Hepatocyte (in vitro differentiated cells): ENCODE data around the gene FMNL1. TPM values are rescaled to one million over a fixed set of nuclear protein-coding genes. Genes with fewer than 3 reads are reported as not detected.
A peak's percentile ranks its signal among the peaks of the same experiment; 100 is the strongest.

ENCODE experiments used
- DNase-seq: peaks from one replicate; pipeline ENCODE4 v3.0.0-alpha.2; 2016; ENCODE audit warnings: low spot score
- H2AFZ ChIP-seq: fragments of 200-600 bp; sonication (generic); 2 replicates; pipeline ENCODE4 v1.6.0; 2016; ENCODE audit warnings: antibody characterized with exemption, mild to moderate bottlenecking
- H3K27ac ChIP-seq: fragments of 200-600 bp; sonication (generic); 2 replicates; pipeline ENCODE4 v1.5.1; 2016; ENCODE audit warnings: mild to moderate bottlenecking
- H3K27me3 ChIP-seq: fragments of 200-600 bp; sonication (generic); 2 replicates; pipeline ENCODE4 v1.6.1; 2016
- H3K36me3 ChIP-seq: fragments of 200-600 bp; sonication (generic); replicated peaks from 2 replicates; pipeline ENCODE4 v1.5.1; 2016; ENCODE audit warnings: low read depth; ENCODE audit not compliant: insufficient read depth
- H3K4me1 ChIP-seq: fragments of 200-600 bp; sonication (generic); 2 replicates; pipeline ENCODE4 v1.5.1; 2016; ENCODE audit warnings: mild to moderate bottlenecking, moderate library complexity; ENCODE audit not compliant: insufficient read depth
- H3K4me2 ChIP-seq: fragments of 200-600 bp; sonication (generic); 2 replicates; pipeline ENCODE4 v1.6.0; 2016
- H3K4me3 ChIP-seq: fragments of 200-600 bp; sonication (generic); 2 replicates; pipeline ENCODE4 v1.5.1; 2016; ENCODE audit warnings: mild to moderate bottlenecking
- H3K79me2 ChIP-seq: fragments of 200-600 bp; sonication (generic); 2 replicates; pipeline ENCODE4 v1.6.0; 2017; ENCODE audit warnings: mild to moderate bottlenecking
- H3K9me2 ChIP-seq: fragments of 200-600 bp; sonication (generic); replicated peaks from 2 replicates; pipeline ENCODE4 v1.6.0; 2017; ENCODE audit warnings: mild to moderate bottlenecking; ENCODE audit not compliant: insufficient read depth
- H3K9me3 ChIP-seq: fragments of 200-600 bp; sonication (generic); 2 replicates; pipeline ENCODE4 v1.5.1; 2016; ENCODE audit warnings: low read depth, mild to moderate bottlenecking
- H4K20me1 ChIP-seq: fragments of 200-600 bp; sonication (generic); 2 replicates; pipeline ENCODE4 v1.6.0; 2016; ENCODE audit warnings: mild to moderate bottlenecking; ENCODE audit not compliant: insufficient read depth, poor library complexity, severe bottlenecking
- CTCF ChIP-seq: fragments of 200-600 bp; sonication (generic); IDR thresholded peaks from 2 replicates; pipeline ENCODE4 v1.5.1; 2016; ENCODE audit warnings: antibody characterized with exemption, mild to moderate bottlenecking; ENCODE audit not compliant: poor library complexity
- EZH2 ChIP-seq: fragments of 200-600 bp; sonication (generic); IDR thresholded peaks from 2 replicates; pipeline ENCODE4 v1.6.1; 2016; ENCODE audit warnings: antibody characterized with exemption, mild to moderate bottlenecking, borderline replicate concordance
- EZH2phosphoT487 ChIP-seq: fragments of 200-600 bp; sonication (generic); IDR thresholded peaks from one replicate; pipeline ENCODE4 v1.6.1; 2018; ENCODE audit warnings: antibody characterized with exemption, mild to moderate bottlenecking, low read depth, moderate library complexity; ENCODE audit not compliant: unreplicated experiment, severe bottlenecking
- WGBS: methylation state at CpG from one replicate; pipeline ENCODE4 v1.1.6; 2016; ENCODE audit warnings: low lambda C conversion rate; ENCODE audit errors: missing lambda C conversion rate; 5-methylcytosine and 5-hydroxymethylcytosine counted together
- polyA plus RNA-seq: library from polyadenylated mRNA; unstranded; fragments of >200 nt; fragmentation: Nextera tagmentation; extraction: Ambion mirVana; gene quantifications from 2 replicates; pipeline ENCODE4 v1.2.1, GENCODE V29; 2016
- total RNA-seq: library from RNA; depleted of rRNA; stranded (reverse); fragments of >200 nt; gene quantifications from 2 replicates; pipeline ENCODE4 v1.2.3, GENCODE V29; 2014

The FMNL1 gene
- total and polyA plus RNA-seq, 2 experiments from 2014 or later = 0.30 to 1.2 TPM

GRCh38 chr17:45197108-45197507, 24.6 kb upstream of the FMNL1 start:
- H3K4me3 ChIP-seq = no peak overlapping the region
- no peaks in the 10 kb centered on the region for H3K9me2 ChIP-seq
- H4K20me1 ChIP-seq = no peaks in the 10 kb centered on the region
- no peaks in the 10 kb centered on the region for H3K79me2 ChIP-seq
- peaks cover 8% of the 10 kb centered on the region for H3K4me1 ChIP-seq
- H3K27ac ChIP-seq = peak overlapping the region; percentile 13
- WGBS = 80% methylated on average over 6 of the region's 6 CpGs
- peak overlapping the region; percentile 14 for H2AFZ ChIP-seq
- H3K9me3 ChIP-seq = no peaks in the 10 kb centered on the region
- no peaks in the 10 kb centered on the region for H3K36me3 ChIP-seq
- no peak for TF ChIP-seq CTCF
- no peak for TF ChIP-seq EZH2phosphoT487
- no peak for TF ChIP-seq EZH2
- no peak for DNase-seq
- H3K4me2 ChIP-seq = no peak overlapping the region
- H3K27me3 ChIP-seq = no peaks in the 10 kb centered on the region

- H3K4me3 ChIP-seq = no peak overlapping the region
- H3K4me1 ChIP-seq = peaks cover 8% of the 10 kb centered on the region
- no peaks in the 10 kb centered on the region for H3K9me2 ChIP-seq
- peak overlapping the region; percentile 28 for H3K27ac ChIP-seq
- peak overlapping the region; percentile 52 for H3K4me2 ChIP-seq
- peak overlapping the region; percentile 36 for H2AFZ ChIP-seq
- no peaks in the 10 kb centered on the region for H3K79me2 ChIP-seq
- no peaks in the 10 kb centered on the region for H3K9me3 ChIP-seq
- H4K20me1 ChIP-seq = no peaks in the 10 kb centered on the region
- whole genome bisulfite sequencing = 2% methylated on average over 16 of the region's 16 CpGs
- no peaks in the 10 kb centered on the region for H3K27me3 ChIP-seq
- TF ChIP-seq EZH2 = no peak
- TF ChIP-seq CTCF = peak; percentile 99
- DNase-seq = peak; percentile 94
- no peaks in the 10 kb centered on the region for H3K36me3 ChIP-seq
These were observed 23.9 kb upstream of the FMNL1 start for GRCh38 chr17:45197555-45198334.

DNA sequence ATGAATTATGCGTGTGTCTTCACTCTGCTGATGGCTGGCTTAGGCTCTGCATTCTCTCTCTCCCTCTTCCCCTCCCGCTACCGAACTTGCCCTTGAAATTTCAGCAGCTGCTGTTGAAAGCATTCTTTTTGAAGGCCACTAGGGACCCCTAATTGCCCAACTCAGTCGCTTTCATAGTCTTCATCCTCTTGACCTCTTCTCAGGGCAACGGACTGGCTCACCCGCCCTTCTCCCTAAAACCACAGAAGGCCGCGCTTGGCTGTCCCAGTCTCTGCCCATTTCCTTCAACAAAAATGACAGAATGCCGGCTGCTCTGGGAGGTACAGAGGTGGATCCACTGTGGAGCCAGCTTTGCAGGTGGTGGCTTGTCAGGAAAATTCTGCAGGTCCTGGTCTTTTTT, 21.0 kb upstream of the FMNL1 start:
- no peak for TF ChIP-seq EZH2phosphoT487
- no peak for TF ChIP-seq CTCF
- TF ChIP-seq EZH2 = no peak
- H3K4me3 ChIP-seq = no peak overlapping the region
- no peaks in the 10 kb centered on the region for H3K79me2 ChIP-seq
- no peak overlapping the region for H3K27ac ChIP-seq
- H4K20me1 ChIP-seq = no peaks in the 10 kb centered on the region
- H3K27me3 ChIP-seq = no peaks in the 10 kb centered on the region
- H3K9me3 ChIP-seq = no peaks in the 10 kb centered on the region
- no peak overlapping the region for H2AFZ ChIP-seq
- H3K9me2 ChIP-seq = no peaks in the 10 kb centered on the region
- WGBS = 73% methylated on average over 9 of the region's 9 CpGs
- no peak for DNase-seq
- H3K4me2 ChIP-seq = no peak overlapping the region
- peaks cover 8% of the 10 kb centered on the region for H3K4me1 ChIP-seq
- H3K36me3 ChIP-seq = no peaks in the 10 kb centered on the region
